Glutamatergic neuron (in vitro differentiated cells): ENCODE measurements around the gene OR5F1. TPM values are rescaled to one million over a fixed set of nuclear protein-coding genes. Genes with fewer than 3 reads are reported as not detected.

Experiments
- DNase-seq: peaks from one replicate; pipeline ENCODE4 v3.0.0; 2022
- H3K27ac Mint-ChIP-seq: one replicate; pipeline ENCODE4 v1.8.0; 2020; ENCODE audit warnings: mild to moderate bottlenecking, mixed read lengths, inconsistent platforms; ENCODE audit not compliant: unreplicated experiment
- H3K27me3 Mint-ChIP-seq: one replicate; pipeline ENCODE4 v1.8.0; 2020; ENCODE audit warnings: mild to moderate bottlenecking, moderate library complexity, mixed read lengths, inconsistent platforms; ENCODE audit not compliant: unreplicated experiment
- H3K36me3 Mint-ChIP-seq: one replicate; pipeline ENCODE4 v1.8.0; 2020; ENCODE audit warnings: mild to moderate bottlenecking, mixed read lengths, inconsistent platforms; ENCODE audit not compliant: unreplicated experiment
- H3K4me1 Mint-ChIP-seq: one replicate; pipeline ENCODE4 v1.8.0; 2020; ENCODE audit warnings: mild to moderate bottlenecking, low read depth, mixed read lengths, inconsistent platforms; ENCODE audit not compliant: unreplicated experiment
- H3K4me3 Mint-ChIP-seq: one replicate; pipeline ENCODE4 v1.8.0; 2020; ENCODE audit warnings: mild to moderate bottlenecking, mixed read lengths, inconsistent platforms; ENCODE audit not compliant: unreplicated experiment
- H3K9me3 Mint-ChIP-seq: one replicate; pipeline ENCODE4 v1.8.0; 2020; ENCODE audit warnings: mild to moderate bottlenecking, moderate library complexity, mixed read lengths, inconsistent platforms; ENCODE audit not compliant: unreplicated experiment
- CTCF ChIP-seq: fragments of 200-600 bp; sonication (generic); IDR thresholded peaks from one replicate; pipeline ENCODE4 v1.5.0; 2021; ENCODE audit not compliant: partially characterized antibody, unreplicated experiment
- long read RNA-seq: library from polyadenylated mRNA; unstranded; transcript quantifications from one replicate; pipeline ENCODE4 v2.0.0, GENCODE V29; 2020; ENCODE audit not compliant: unreplicated experiment
- total RNA-seq: library from RNA; stranded (reverse); fragmentation: NEBNext Ultra II Directional; extraction: Animal tissue kit (Norgen Biotek cat#: 25700); gene quantifications from one replicate; pipeline ENCODE4 v1.2.1, GENCODE V29; 2021; ENCODE audit not compliant: unreplicated experiment

Gene OR5F1
- total RNA-seq: not detected
- long read RNA-seq: 0 reads

- Mint-ChIP-seq H3K4me1 (no peaks in the 10 kb centered on the region), H3K27ac (no peak within 1 kb of the TSS), H3K36me3 (no peaks in the 10 kb centered on the region), H3K27me3 (peaks cover 2% of the 10 kb centered on the region), H3K4me3 (no peak within 1 kb of the TSS), H3K9me3 (no peaks in the 10 kb centered on the region)
- no peak for DNase-seq
- TF ChIP-seq CTCF: no peak
Measured at GRCh38 chr11:55994525-55994924, at the start of gene OR5F1. OR5F1 (minus strand) TSS chr11:55994625; CDS start chr11:55994625, 0 bp downstream.

- Mint-ChIP-seq H3K36me3 (no peaks in the 10 kb centered on the region), H3K9me3 (no peaks in the 10 kb centered on the region), H3K27ac (no peak within 1 kb of the TSS), H3K4me3 (no peak within 1 kb of the TSS), H3K27me3 (peaks cover 4% of the 10 kb centered on the region), H3K4me1 (no peaks in the 10 kb centered on the region)
- no peak for TF ChIP-seq CTCF
- DNase-seq: no peak
Measured at GRCh38 chr11:56027354-56027753, 32.9 kb upstream of the OR5F1 start, which contains the start of gene OR5AS1. OR5AS1 (plus strand) TSS chr11:56027654; CDS start chr11:56030419, 2,765 bp downstream.

GRCh38 chr11:56013805-56014204 is 19.4 kb upstream of the OR5F1 start:
- H3K9me3 Mint-ChIP-seq: peaks cover 3% of the 10 kb centered on the region
- no peaks in the 10 kb centered on the region for H3K27me3 Mint-ChIP-seq
- H3K4me3 Mint-ChIP-seq: no peak overlapping the region
- no peaks in the 10 kb centered on the region for H3K36me3 Mint-ChIP-seq
- DNase-seq: no peak
- no peak overlapping the region for H3K27ac Mint-ChIP-seq
- no peak for TF ChIP-seq CTCF
- no peaks in the 10 kb centered on the region for H3K4me1 Mint-ChIP-seq

GRCh38 chr11:56010716-56011115 is 16.3 kb upstream of the OR5F1 start:
- no peak for TF ChIP-seq CTCF
- DNase-seq: no peak
- Mint-ChIP-seq H3K27me3 (no peaks in the 10 kb centered on the region), H3K27ac (no peak overlapping the region), H3K36me3 (no peaks in the 10 kb centered on the region), H3K4me1 (no peaks in the 10 kb centered on the region), H3K4me3 (no peak overlapping the region), H3K9me3 (peaks cover 3% of the 10 kb centered on the region)

GRCh38 chr11:55970935-55971334 is 23.5 kb downstream of the OR5F1 start:
- Mint-ChIP-seq H3K9me3 (no peaks in the 10 kb centered on the region), H3K27ac (no peak overlapping the region), H3K36me3 (no peaks in the 10 kb centered on the region), H3K4me1 (no peaks in the 10 kb centered on the region), H3K4me3 (no peak overlapping the region), H3K27me3 (peaks cover 1% of the 10 kb centered on the region)
- no peak for TF ChIP-seq CTCF
- DNase-seq: no peak
